ENCODE data around the gene LMOD1.

Gene LMOD1

DNA sequence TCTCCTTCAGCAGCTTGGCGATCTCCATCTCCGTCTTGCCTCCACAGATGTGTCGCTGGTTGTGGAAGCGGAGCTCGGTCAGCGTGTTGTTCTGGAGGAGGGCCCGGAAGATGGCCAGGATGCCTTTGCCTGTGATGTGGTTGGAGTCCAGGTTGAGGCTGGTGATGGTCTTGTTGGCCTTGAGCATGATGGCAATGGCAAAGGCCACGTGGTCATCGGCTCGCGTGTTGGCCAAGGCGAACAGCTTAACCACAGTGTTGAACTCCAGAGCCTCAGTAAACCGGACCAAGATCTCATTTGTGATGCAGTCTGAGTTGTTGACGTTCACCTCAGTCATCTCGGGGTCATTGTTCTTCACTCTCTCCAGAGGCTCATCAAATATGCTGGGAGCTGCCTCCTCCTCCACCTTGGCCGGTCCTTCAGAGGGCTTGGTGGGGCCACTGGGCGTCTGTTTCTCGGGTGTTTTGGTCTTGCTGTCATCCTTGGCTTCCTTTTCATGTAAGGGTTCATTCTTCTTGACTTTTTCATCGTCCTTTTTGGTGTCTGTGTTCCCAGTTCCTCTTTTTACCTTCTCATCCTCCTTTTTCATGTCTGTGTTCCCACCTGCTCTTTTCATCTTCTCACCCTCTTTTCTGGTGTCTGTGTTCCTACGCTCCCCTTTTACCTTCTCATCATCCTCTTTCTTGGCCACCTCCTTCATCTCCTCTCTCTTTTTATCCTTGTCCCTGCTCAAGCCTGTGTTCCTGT lies 46.5 kb downstream of the LMOD1 start:
- Histone ChIP-seq H3K27ac (ENCODE audit: low read depth, low read length) (no peak overlapping the region), H3K36me3 (ENCODE audit: control insufficient read depth in 1 of 2, insufficient read depth in 2 of 2, low read length in 2 of 2) (peaks cover 0 to 1% of the 10 kb centered on the region in 2 experiments), H3K4me1 (ENCODE audit: control insufficient read depth in 1 of 2, insufficient read depth in 2 of 2, low read length in 2 of 2) (peaks cover 13 to 15% of the 10 kb centered on the region in 2 experiments), H3K14ac (ENCODE audit: low read length) (no peak overlapping the region), H3K4me2 (ENCODE audit: low read length) (no peak overlapping the region), H4K12ac (ENCODE audit: low read depth, low read length) (no peak overlapping the region), H2AFZ (ENCODE audit: insufficient read depth, low read length, poor library complexity) (no peak overlapping the region), H3K79me1 (ENCODE audit: low read length) (peaks cover 10% of the 10 kb centered on the region), H2BK12ac (ENCODE audit: low read length) (no peak overlapping the region), H3K27me3 (ENCODE audit: insufficient read depth, low read length) (no peaks in the 10 kb centered on the region), H4K8ac (ENCODE audit: low read depth, low read length) (peak overlapping the region; percentile 19), H2BK120ac (ENCODE audit: insufficient read depth, low read length, poor library complexity) (no peak overlapping the region), H4K91ac (ENCODE audit: low read depth, low read length) (no peak overlapping the region), H3K18ac (ENCODE audit: low read length) (no peak overlapping the region), H3K4me3 (ENCODE audit: low read depth, low read length) (no peak overlapping the region), H3K9ac (ENCODE audit: low read length) (no peak overlapping the region), H3K23ac (ENCODE audit: low read length) (no peak overlapping the region), H3K79me2 (ENCODE audit: control insufficient read depth, insufficient read depth, low read length, poor library complexity) (no peaks in the 10 kb centered on the region), H2BK5ac (ENCODE audit: low read depth, low read length, poor library complexity) (no peak overlapping the region), H3K9me3 (ENCODE audit: insufficient read depth, low read depth, low read length) (peaks cover 4% of the 10 kb centered on the region), H3K4ac (ENCODE audit: low read depth, low read length) (no peak overlapping the region), H2AK5ac (ENCODE audit: low read length) (no peak overlapping the region)
- DNase-seq: no peak
- WGBS (ENCODE audit: extremely low coverage, insufficient coverage, insufficient read length): no CpG with 5 or more reads among the region's 20 CpGs

DNA sequence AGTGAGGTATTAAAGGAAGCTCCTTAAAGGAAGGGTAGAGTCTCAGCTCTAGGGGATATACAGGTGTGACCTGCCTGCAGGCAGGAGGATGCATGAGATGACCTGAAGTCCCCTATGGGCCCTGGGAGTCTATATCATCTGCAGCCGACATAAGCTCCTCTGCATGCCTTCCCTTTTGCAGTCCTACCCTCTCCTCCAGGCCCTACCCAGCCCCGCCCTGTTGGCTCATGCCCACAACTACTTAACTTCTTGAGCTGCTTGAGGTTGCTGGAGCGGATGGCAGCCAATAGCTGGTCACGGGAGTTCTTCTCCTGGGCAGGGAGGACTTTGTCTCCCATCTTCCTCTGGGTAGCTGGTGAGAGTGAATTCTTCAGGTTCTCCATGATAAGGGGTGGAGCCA lies 47.4 kb downstream of the LMOD1 start:
- Histone ChIP-seq H3K27ac (ENCODE audit: low read depth, low read length) (no peak overlapping the region), H4K8ac (ENCODE audit: low read depth, low read length) (no peak overlapping the region), H2BK5ac (ENCODE audit: low read depth, low read length, poor library complexity) (no peak overlapping the region), H4K91ac (ENCODE audit: low read depth, low read length) (no peak overlapping the region), H3K4me1 (ENCODE audit: control insufficient read depth in 1 of 2, insufficient read depth in 2 of 2, low read length in 2 of 2) (peaks cover 9 to 14% of the 10 kb centered on the region in 2 experiments), H2AFZ (ENCODE audit: insufficient read depth, low read length, poor library complexity) (no peak overlapping the region), H3K9me3 (ENCODE audit: insufficient read depth, low read depth, low read length) (peaks cover 4% of the 10 kb centered on the region), H3K9ac (ENCODE audit: low read length) (no peak overlapping the region), H3K23ac (ENCODE audit: low read length) (no peak overlapping the region), H3K18ac (ENCODE audit: low read length) (no peak overlapping the region), H3K4me2 (ENCODE audit: low read length) (no peak overlapping the region), H3K4ac (ENCODE audit: low read depth, low read length) (no peak overlapping the region), H3K79me2 (ENCODE audit: control insufficient read depth, insufficient read depth, low read length, poor library complexity) (no peaks in the 10 kb centered on the region), H4K12ac (ENCODE audit: low read depth, low read length) (no peak overlapping the region), H3K27me3 (ENCODE audit: insufficient read depth, low read length) (no peaks in the 10 kb centered on the region), H3K14ac (ENCODE audit: low read length) (no peak overlapping the region), H3K4me3 (ENCODE audit: low read depth, low read length) (no peak overlapping the region), H2BK12ac (ENCODE audit: low read length) (no peak overlapping the region), H3K79me1 (ENCODE audit: low read length) (peaks cover 10% of the 10 kb centered on the region), H3K36me3 (ENCODE audit: control insufficient read depth in 1 of 2, insufficient read depth in 2 of 2, low read length in 2 of 2) (peaks cover 0 to 1% of the 10 kb centered on the region in 2 experiments), H2AK5ac (ENCODE audit: low read length) (no peak overlapping the region), H2BK120ac (ENCODE audit: insufficient read depth, low read length, poor library complexity) (no peak overlapping the region)
- WGBS (ENCODE audit: extremely low coverage, insufficient coverage, insufficient read length): no CpG with 5 or more reads among the region's 4 CpGs
- no peak for DNase-seq

DNA sequence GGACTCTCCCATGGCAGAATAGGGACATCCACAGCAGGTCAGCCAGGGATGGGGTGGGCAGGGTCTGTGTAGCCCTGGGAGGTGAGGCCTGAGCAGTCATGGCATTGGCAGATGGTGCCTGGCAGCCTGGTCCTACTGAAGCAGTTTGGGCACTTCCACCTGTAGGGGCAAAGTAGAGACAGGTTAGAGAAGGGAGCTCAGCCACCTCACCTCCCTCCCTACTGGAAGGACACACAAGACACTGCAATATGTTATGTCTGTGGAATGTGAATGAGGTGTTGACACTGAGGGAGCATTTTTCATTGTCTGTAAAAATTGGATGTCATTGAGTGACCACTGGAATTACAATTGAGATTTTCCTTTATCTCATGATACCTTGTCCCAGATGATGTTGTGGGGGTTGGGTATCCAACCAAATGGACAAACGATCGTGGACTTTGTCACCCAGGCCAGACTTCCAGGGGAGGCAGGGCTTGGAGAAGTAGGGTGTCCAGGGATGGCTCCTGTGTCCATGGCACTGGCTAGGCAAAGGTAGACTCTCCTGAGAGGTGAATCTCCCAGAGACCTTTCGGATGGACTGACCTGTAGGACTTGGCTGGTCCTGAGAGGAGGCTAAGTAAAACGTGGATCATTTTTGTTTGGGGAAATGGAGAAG lies 48.0 kb downstream of the LMOD1 start:
- H2BK12ac ChIP-seq (ENCODE audit: low read length): no peak overlapping the region
- no peak overlapping the region for H4K8ac ChIP-seq (ENCODE audit: low read depth, low read length)
- H3K4me1 ChIP-seq (ENCODE audit: control insufficient read depth in 1 of 2, insufficient read depth in 2 of 2, low read length in 2 of 2): peaks cover 3 to 9% of the 10 kb centered on the region in 2 experiments
- H2BK5ac ChIP-seq (ENCODE audit: low read depth, low read length, poor library complexity): no peak overlapping the region
- H2AK5ac ChIP-seq (ENCODE audit: low read length): no peak overlapping the region
- H3K9me3 ChIP-seq (ENCODE audit: insufficient read depth, low read depth, low read length): peaks cover 4% of the 10 kb centered on the region
- DNase-seq: no peak
- no peaks in the 10 kb centered on the region for H3K27me3 ChIP-seq (ENCODE audit: insufficient read depth, low read length)
- H3K18ac ChIP-seq (ENCODE audit: low read length): no peak overlapping the region
- no peak overlapping the region for H2AFZ ChIP-seq (ENCODE audit: insufficient read depth, low read length, poor library complexity)
- no CpG with 5 or more reads among the region's 4 CpGs for WGBS (ENCODE audit: extremely low coverage, insufficient coverage, insufficient read length)
- peaks cover 4% of the 10 kb centered on the region for H3K79me1 ChIP-seq (ENCODE audit: low read length)
- H3K79me2 ChIP-seq (ENCODE audit: control insufficient read depth, insufficient read depth, low read length, poor library complexity): no peaks in the 10 kb centered on the region
- no peak overlapping the region for H2BK120ac ChIP-seq (ENCODE audit: insufficient read depth, low read length, poor library complexity)
- H3K4me3 ChIP-seq (ENCODE audit: low read depth, low read length): no peak overlapping the region
- H4K91ac ChIP-seq (ENCODE audit: low read depth, low read length): no peak overlapping the region
- no peak overlapping the region for H3K4me2 ChIP-seq (ENCODE audit: low read length)
- no peak overlapping the region for H3K9ac ChIP-seq (ENCODE audit: low read length)
- no peak overlapping the region for H3K4ac ChIP-seq (ENCODE audit: low read depth, low read length)
- H3K23ac ChIP-seq (ENCODE audit: low read length): no peak overlapping the region
- no peak overlapping the region for H3K14ac ChIP-seq (ENCODE audit: low read length)
- peaks cover 0 to 1% of the 10 kb centered on the region in 2 experiments for H3K36me3 ChIP-seq (ENCODE audit: control insufficient read depth in 1 of 2, insufficient read depth in 2 of 2, low read length in 2 of 2)
- no peak overlapping the region for H3K27ac ChIP-seq (ENCODE audit: low read depth, low read length)
- no peak overlapping the region for H4K12ac ChIP-seq (ENCODE audit: low read depth, low read length)

DNA sequence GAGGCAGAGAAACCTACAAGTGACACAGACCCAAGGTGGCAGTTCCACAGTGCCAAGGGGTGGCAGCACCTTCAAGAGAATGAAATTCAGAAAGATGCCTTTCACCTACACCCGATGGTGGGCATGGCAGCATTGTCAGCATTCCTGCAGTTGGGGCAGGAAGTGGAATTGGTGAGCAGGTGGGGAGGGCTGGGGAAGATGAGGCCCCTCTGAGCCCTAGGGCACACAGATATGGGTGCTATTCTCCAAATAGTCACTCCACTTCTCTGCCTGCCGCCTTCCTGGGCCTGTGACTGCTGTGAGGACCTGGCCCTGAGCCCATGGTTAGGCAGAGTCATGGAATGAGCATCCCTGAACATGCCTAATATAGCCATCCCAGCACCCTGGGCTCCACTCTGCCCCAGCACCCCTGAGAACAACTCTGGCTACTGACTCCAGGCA lies 49.4 kb downstream of the LMOD1 start:
- DNase-seq: no peak
- Histone ChIP-seq H4K91ac (ENCODE audit: low read depth, low read length) (no peak overlapping the region), H3K9me3 (ENCODE audit: insufficient read depth, low read depth, low read length) (peaks cover 4% of the 10 kb centered on the region), H3K79me2 (ENCODE audit: control insufficient read depth, insufficient read depth, low read length, poor library complexity) (no peaks in the 10 kb centered on the region), H2BK12ac (ENCODE audit: low read length) (no peak overlapping the region), H2AK5ac (ENCODE audit: low read length) (no peak overlapping the region), H3K4me3 (ENCODE audit: low read depth, low read length) (no peak overlapping the region), H2BK120ac (ENCODE audit: insufficient read depth, low read length, poor library complexity) (no peak overlapping the region), H3K4me1 (ENCODE audit: control insufficient read depth in 1 of 2, insufficient read depth in 2 of 2, low read length in 2 of 2) (peaks cover 0 to 2% of the 10 kb centered on the region in 2 experiments), H2BK5ac (ENCODE audit: low read depth, low read length, poor library complexity) (no peak overlapping the region), H3K14ac (ENCODE audit: low read length) (no peak overlapping the region), H3K18ac (ENCODE audit: low read length) (no peak overlapping the region), H4K12ac (ENCODE audit: low read depth, low read length) (no peak overlapping the region), H3K27me3 (ENCODE audit: insufficient read depth, low read length) (no peaks in the 10 kb centered on the region), H3K9ac (ENCODE audit: low read length) (no peak overlapping the region), H2AFZ (ENCODE audit: insufficient read depth, low read length, poor library complexity) (no peak overlapping the region), H3K79me1 (ENCODE audit: low read length) (no peaks in the 10 kb centered on the region), H3K4ac (ENCODE audit: low read depth, low read length) (no peak overlapping the region), H3K27ac (ENCODE audit: low read depth, low read length) (no peak overlapping the region), H4K8ac (ENCODE audit: low read depth, low read length) (no peak overlapping the region), H3K23ac (ENCODE audit: low read length) (no peak overlapping the region), H3K36me3 (ENCODE audit: control insufficient read depth in 1 of 2, insufficient read depth in 2 of 2, low read length in 2 of 2) (peaks cover 0 to 1% of the 10 kb centered on the region in 2 experiments), H3K4me2 (ENCODE audit: low read length) (no peak overlapping the region)
- WGBS (ENCODE audit: extremely low coverage, insufficient coverage, insufficient read length): no CpG with 5 or more reads among the region's 2 CpGs
